ENCODE results near the gene APOO.

Gene APOO

GRCh38 chrX:23907498-23908218, at the start of gene APOO, which contains the start of gene CXorf58:
APOO (minus strand) TSS chrX:23907938; CDS start chrX:23907702, 236 bp downstream.
CXorf58 (plus strand) TSS chrX:23908006; CDS start chrX:23910303, 2,297 bp downstream.
- DNase-seq = peak; percentile 91

GRCh38 chrX:23954396-23954795, 46.7 kb upstream of the APOO start:
- no peak for DNase-seq

DNA sequence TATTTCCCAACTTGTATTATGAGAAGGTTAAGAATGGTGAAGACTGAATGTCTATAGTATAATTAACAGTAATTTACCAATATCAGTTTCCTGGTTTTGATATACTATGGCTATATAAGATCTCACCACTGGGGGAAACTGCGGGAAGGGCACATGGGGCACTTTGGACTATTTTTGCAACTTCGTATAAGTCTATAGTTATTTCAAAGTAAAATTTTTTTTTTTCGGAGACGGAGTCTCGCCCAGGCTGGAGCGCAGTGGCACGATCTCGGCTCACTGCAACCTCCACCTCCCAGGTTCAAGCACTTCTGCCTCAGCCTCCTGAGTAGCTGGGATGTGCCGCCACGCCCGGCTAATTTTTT, 46.2 kb upstream of the APOO start:
- peak; percentile 38 for DNase-seq

GRCh38 chrX:23952984-23953907, 45.5 kb upstream of the APOO start:
- peak; percentile 56 for DNase-seq

GRCh38 chrX:23952391-23952790, 44.7 kb upstream of the APOO start:
- DNase-seq = no peak

- DNase-seq = no peak
Observed at GRCh38 chrX:23945206-23945605, 37.5 kb upstream of the APOO start.

DNA sequence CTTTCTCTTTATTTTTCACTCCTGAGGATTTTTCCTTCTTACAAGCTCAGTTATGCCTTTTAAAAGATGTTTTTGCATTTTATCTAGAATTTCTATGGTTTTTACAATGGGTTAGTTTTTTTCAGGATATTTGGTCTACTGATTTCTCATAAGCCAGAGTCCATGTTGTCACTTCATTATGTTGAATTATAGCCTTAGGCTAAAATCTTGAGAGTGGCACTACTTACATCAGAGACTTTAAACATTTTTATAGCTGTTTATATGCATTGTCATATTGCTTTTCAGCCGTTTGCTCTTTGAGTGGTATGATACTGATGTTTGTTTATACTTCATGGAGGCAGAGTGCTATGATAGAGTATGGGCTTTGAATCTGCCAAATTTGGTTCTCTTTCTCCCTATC, 36.5 kb upstream of the APOO start:
- no peak for DNase-seq

GRCh38 chrX:23939203-23939602, 31.5 kb upstream of the APOO start:
- peak; percentile 26 for DNase-seq

DNA sequence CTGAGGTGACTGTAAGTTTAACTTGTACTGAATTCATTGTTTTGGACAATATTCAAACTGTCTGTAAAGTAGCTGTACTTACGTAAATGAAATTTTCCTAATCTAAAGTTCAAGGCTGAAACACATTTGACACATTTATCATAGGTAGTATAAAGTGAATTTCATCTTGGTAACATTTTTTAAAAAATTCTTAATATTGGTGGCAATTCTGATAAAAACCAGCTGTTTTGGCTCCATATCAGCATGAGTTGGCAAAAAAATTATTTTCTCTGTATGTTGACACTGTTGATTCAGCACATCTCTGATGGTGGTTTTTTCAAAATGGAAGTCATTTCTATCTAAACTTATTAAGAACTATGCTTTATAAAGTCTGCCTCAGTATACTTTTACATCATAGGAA, 31.0 kb upstream of the APOO start:
- DNase-seq = peak; percentile 66

GRCh38 chrX:23937100-23937499, 29.4 kb upstream of the APOO start:
- no peak for DNase-seq

- DNase-seq = no peak
Observed at GRCh38 chrX:23936180-23936579, 28.4 kb upstream of the APOO start.

GRCh38 chrX:23935106-23935505, 27.4 kb upstream of the APOO start:
- DNase-seq = no peak

GRCh38 chrX:23932046-23932445, 24.3 kb upstream of the APOO start:
- DNase-seq = no peak

DNA sequence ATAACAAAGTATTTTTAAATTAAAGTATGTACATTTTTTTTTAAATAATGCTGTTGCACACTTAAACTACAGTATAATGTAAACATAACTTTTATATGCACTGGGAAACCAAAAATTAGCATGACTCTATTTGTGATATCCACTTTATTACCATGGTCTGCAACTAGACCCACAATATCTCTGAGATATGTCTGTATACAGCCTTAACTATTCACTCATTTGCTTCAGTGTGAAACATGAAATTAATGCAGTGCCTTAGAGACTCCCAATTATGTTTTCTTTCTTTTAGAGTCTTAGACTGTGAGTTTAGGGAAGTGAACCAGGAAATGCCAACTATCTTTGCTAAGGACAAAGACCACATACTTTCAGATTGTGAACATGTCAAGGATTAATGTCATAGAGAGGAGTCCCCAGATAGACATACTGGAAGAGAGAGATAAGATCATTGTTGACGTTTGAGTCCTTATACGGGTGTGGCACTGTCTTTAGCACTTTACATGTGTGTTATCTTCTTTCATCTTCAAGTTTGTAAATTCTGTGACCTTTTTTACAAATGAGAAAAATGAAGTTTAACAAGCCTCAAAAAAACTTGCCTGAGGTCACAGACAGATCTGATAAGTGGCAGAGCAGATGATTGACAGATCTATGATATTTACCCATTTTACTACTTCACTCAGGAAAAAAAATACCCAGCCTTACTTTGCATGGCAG, 23.3 kb upstream of the APOO start:
- DNase-seq = peak; percentile 9

GRCh38 chrX:23926015-23926414, 18.3 kb upstream of the APOO start:
- DNase-seq = no peak

- no peak for DNase-seq
Observed at GRCh38 chrX:23919706-23920320, 12.1 kb upstream of the APOO start.

GRCh38 chrX:23919148-23919547, 11.4 kb upstream of the APOO start:
- no peak for DNase-seq

- DNase-seq = no peak
Observed at GRCh38 chrX:23911126-23911835, 3.5 kb upstream of the APOO start.

DNA sequence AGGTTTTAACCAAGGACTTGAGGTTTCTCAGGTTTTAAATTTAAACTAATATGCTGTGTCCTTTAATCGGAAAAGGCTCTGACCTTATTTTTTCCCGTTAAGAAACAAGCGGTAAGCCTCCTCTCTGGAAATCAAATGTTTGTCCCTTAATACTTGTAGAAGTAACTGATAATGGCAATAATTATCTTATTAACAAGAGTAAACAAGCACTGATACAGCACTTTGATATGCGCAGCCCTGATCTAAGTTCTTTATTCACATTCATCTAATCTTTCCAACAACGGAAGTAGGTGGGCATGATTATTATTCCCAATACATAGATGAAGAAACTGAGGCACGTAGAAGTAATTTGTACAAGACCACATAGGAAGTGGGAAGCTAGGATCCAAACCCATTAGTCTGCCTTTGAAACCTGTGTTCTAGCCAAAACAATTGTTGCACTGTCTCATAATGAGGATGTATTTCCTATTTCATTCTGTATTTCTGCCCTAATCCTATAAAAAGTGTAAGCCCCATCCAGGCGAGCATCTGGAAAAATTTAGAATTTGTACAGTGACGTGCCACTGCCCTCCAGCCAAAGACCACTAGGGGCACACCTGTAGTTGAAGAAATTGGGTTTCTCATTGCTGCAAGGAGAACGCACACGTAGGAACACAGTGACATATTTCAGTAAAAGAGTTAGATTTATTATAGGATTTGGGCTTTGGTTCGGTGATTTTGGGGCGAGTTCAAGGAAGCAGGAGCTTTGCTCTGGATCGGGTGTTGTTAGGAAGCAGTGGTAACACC, 674 bp upstream of the APOO start:
- peak; percentile 52 for DNase-seq

GRCh38 chrX:23907111-23907497, 634 bp downstream of the APOO start:
- DNase-seq = no peak

GRCh38 chrX:23904096-23904495, 3.6 kb downstream of the APOO start:
- no peak for DNase-seq

All from hematopoietic multipotent progenitor cell treated with erythropoietin and hydrocortisone succinate and interleukin-3 and kit ligand, for 8 days (in vitro differentiated cells).